Stomach (tissue), 9 donors: Measurements from ENCODE around the gene FXR2. TPM values are rescaled to one million over a fixed set of nuclear protein-coding genes. Genes with fewer than 3 reads are reported as not detected.

Experiments
- DNase-seq, 2 donors: peaks; one replicate each; pipeline versions ENCODE4 v3.0.0 to v3.0.0-alpha.2; 2013 to 2019
- H3K27ac ChIP-seq, 5 donors: fragments of 200-600 bp in 4 of 5; sonication (generic) in 4 of 5; one replicate each; pipeline ENCODE4 v1.5.1; 2013 to 2019; ENCODE audit warnings: mild to moderate bottlenecking in 1 of 5, moderate library complexity in 1 of 5
- H3K27me3 ChIP-seq, 3 donors: fragments of 200-600 bp; sonication (generic); one replicate each; pipeline ENCODE4 v1.5.1; 2017 to 2019; ENCODE audit warnings: mixed run types in 1 of 3
- H3K36me3 ChIP-seq, 4 donors: fragments of 200-600 bp; sonication (generic); 1 replicate in 3 of 4; 2 replicates in 1 of 4; pipeline ENCODE4 v1.5.1; 2016 to 2019
- H3K4me1 ChIP-seq, 4 donors: fragments of 200-600 bp; sonication (generic); one replicate each; pipeline ENCODE4 v1.5.1; 2016 to 2019
- H3K4me3 ChIP-seq, 4 donors: fragments of 200-600 bp; sonication (generic) in 3 of 4; one replicate each; pipeline ENCODE4 v1.5.1; 2016 to 2019; ENCODE audit warnings: mild to moderate bottlenecking in 1 of 4
- H3K9me3 ChIP-seq, 4 donors: fragments of 200-600 bp; sonication (generic); one replicate each; pipeline ENCODE4 v1.5.1; 2016 to 2019
- EP300 ChIP-seq: sonication (generic); formaldehyde crosslinking; IDR thresholded peaks from one replicate; pipeline ENCODE4 v1.6.1; 2017; ENCODE audit warnings: antibody characterized with exemption
- POLR2A ChIP-seq, 4 donors: fragments of 450-650 bp; IDR thresholded peaks; one replicate each; pipeline ENCODE4 v1.6.1; 2016; ENCODE audit warnings: antibody characterized with exemption in 4 of 4, control low read depth in 2 of 4, mild to moderate bottlenecking in 1 of 4, moderate library complexity in 1 of 4
- POLR2AphosphoS5 ChIP-seq, 3 donors: sonication (generic); formaldehyde crosslinking; IDR thresholded peaks; one replicate each; pipeline ENCODE4 v1.6.1; 2016; ENCODE audit warnings: antibody characterized with exemption in 3 of 3
- WGBS, 5 donors: extraction: QIAGEN DNeasy Blood & Tissue Kit in 3 of 5; methylation state at CpG; one replicate each; pipeline versions ENCODE4 v1.1.5 to v1.1.7; 2013 to 2018; 5-methylcytosine and 5-hydroxymethylcytosine counted together
- intact Hi-C: fragments of 100-400 bp; cut with DNase I; formaldehyde crosslinking; loops from one replicate; pipeline ENCODE4 v1.15.1; 2023; ENCODE audit warnings: low total_unique reads
- polyA plus RNA-seq, 3 donors: library from polyadenylated mRNA; stranded (reverse); fragments of 200-250 nt; gene quantifications; one replicate each; pipeline ENCODE4 v1.2.3, GENCODE V29; 2013
- total RNA-seq, 5 donors: library from RNA; depleted of rRNA; stranded (reverse); fragments of >200 nt; gene quantifications; one replicate each; pipeline versions ENCODE4 v1.1.0 to v1.2.3, GENCODE V29; 2014 to 2016
- TF ChIP-seq, protein P1 (sequence below), 7 experiments: fragments of 450-650 bp in 4 of 7; fragments of 200-600 bp in 3 of 7; sonication (generic) in 3 of 7; IDR thresholded peaks; one replicate each; pipeline ENCODE4 v1.5.1; 2016 to 2019; ENCODE audit warnings: antibody characterized with exemption in 7 of 7, control low read depth in 2 of 7, mild to moderate bottlenecking in 1 of 7
- donor health status: healthy with polysubstance abuse.
- donor health status: Bipolar disorder and iron deficiency.
- donor health status: healthy.

Gene FXR2
- total and polyA plus RNA-seq, 8 donors: 11.0 to 33.3 (median 23.3) TPM

DNA sequence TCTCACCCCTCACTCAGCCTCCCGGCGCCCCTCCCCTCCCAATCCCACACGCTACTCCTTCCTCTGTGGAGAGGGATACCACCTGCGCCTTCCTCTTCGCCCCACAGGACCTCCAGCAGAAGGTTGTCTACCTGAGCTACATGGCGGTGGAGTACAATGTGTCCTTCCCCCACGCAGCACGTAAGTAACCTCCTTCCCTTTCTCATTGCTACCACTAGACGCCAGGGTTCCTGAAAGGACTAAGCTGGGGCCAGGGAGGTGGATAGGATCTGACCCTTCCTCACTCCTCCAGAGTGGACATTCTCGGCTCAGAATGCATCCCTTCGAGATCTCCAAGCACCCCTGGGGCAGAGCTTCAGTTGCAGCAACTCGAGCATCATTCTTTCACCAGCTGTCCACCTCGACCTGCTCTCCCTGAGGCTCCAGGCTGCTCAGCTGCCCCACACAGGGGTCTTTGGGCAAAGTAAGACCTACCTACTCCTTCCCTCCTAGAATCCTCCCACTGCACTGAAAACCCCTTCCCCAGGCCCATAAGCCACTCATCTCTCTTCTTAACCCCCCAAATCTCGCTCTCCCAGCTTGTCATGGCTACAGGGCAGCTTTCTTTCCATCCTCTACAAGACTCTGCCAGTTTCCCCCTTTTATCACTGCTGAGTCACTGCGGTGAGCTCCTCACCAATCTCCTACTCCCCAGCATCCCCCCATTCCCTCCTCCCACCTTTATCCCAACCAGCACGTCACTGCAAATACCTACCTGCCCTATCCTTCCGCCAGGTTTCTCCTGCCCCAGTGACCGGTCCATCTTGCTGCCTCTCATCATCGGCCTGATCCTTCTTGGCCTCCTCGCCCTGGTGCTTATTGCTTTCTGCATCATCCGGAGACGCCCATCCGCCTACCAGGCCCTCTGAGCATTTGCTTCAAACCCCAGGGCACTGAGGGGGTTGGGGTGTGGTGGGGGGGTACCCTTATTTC, 33.8 kb downstream of the FXR2 start:
- DNase-seq: no peak
- Histone ChIP-seq H3K4me1 (peaks cover 60 to 92% (median 85%) of the 10 kb centered on the region in 4 donors), H3K4me3 (peak overlapping the region; percentile 6 to 66 (median 42)), H3K27me3 (no peaks in the 10 kb centered on the region), H3K36me3 (peaks cover 31 to 43% (median 36%) of the 10 kb centered on the region in 4 donors), H3K27ac (peak overlapping the region; percentile 87 to 95 (median 90)), H3K9me3 (no peaks in the 10 kb centered on the region)
- 79 to 85% (median 81%) methylated on average over 23 of the region's 23 CpGs for WGBS, 5 donors
- intact Hi-C loops: no loop called here
- TF ChIP-seq, protein P1, sequence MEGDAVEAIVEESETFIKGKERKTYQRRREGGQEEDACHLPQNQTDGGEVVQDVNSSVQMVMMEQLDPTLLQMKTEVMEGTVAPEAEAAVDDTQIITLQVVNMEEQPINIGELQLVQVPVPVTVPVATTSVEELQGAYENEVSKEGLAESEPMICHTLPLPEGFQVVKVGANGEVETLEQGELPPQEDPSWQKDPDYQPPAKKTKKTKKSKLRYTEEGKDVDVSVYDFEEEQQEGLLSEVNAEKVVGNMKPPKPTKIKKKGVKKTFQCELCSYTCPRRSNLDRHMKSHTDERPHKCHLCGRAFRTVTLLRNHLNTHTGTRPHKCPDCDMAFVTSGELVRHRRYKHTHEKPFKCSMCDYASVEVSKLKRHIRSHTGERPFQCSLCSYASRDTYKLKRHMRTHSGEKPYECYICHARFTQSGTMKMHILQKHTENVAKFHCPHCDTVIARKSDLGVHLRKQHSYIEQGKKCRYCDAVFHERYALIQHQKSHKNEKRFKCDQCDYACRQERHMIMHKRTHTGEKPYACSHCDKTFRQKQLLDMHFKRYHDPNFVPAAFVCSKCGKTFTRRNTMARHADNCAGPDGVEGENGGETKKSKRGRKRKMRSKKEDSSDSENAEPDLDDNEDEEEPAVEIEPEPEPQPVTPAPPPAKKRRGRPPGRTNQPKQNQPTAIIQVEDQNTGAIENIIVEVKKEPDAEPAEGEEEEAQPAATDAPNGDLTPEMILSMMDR (IDR thresholded peaks at IDR 0.05): no peak
- TF ChIP-seq POLR2A (IDR thresholded peaks at IDR 0.05) (no peak), EP300 (no peak), POLR2AphosphoS5 (IDR thresholded peaks at IDR 0.05) (no peak)

DNA sequence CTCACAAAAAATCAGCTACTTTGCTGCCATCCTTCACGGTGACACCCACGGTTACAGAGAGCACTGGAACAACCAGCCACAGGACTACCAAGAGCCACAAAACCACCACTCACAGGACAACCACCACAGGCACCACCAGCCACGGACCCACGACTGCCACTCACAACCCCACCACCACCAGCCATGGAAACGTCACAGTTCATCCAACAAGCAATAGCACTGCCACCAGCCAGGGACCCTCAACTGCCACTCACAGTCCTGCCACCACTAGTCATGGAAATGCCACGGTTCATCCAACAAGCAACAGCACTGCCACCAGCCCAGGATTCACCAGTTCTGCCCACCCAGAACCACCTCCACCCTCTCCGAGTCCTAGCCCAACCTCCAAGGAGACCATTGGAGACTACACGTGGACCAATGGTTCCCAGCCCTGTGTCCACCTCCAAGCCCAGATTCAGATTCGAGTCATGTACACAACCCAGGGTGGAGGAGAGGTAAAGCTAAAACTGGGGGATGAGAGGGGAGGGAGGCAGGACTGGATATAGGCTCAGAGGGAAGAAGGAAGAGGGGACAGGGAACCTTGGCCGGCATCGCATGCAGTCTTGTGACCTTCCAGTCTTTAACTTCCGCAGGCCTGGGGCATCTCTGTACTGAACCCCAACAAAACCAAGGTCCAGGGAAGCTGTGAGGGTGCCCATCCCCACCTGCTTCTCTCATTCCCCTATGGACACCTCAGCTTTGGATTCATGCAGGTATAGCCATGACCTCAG, 34.7 kb downstream of the FXR2 start:
- peak overlapping the region; percentile 85 to 95 (median 89) for H3K27ac ChIP-seq
- DNase-seq: no peak
- TF ChIP-seq POLR2AphosphoS5 (IDR thresholded peaks at IDR 0.05): no peak
- TF ChIP-seq EP300: no peak
- TF ChIP-seq POLR2A (IDR thresholded peaks at IDR 0.05): no peak
- TF ChIP-seq, protein P1 (IDR thresholded peaks at IDR 0.05): no peak
- peaks cover 40 to 50% (median 45%) of the 10 kb centered on the region in 4 donors for H3K36me3 ChIP-seq
- H3K27me3 ChIP-seq: no peaks in the 10 kb centered on the region
- no peaks in the 10 kb centered on the region for H3K9me3 ChIP-seq
- intact Hi-C loops: no loop called here
- peak overlapping the region; percentile 18 to 66 (median 42) for H3K4me3 ChIP-seq
- 53 to 71% (median 64%) methylated on average over 12 of the region's 12 CpGs for WGBS, 5 donors
- H3K4me1 ChIP-seq: peaks cover 68 to 92% (median 85%) of the 10 kb centered on the region in 4 donors

DNA sequence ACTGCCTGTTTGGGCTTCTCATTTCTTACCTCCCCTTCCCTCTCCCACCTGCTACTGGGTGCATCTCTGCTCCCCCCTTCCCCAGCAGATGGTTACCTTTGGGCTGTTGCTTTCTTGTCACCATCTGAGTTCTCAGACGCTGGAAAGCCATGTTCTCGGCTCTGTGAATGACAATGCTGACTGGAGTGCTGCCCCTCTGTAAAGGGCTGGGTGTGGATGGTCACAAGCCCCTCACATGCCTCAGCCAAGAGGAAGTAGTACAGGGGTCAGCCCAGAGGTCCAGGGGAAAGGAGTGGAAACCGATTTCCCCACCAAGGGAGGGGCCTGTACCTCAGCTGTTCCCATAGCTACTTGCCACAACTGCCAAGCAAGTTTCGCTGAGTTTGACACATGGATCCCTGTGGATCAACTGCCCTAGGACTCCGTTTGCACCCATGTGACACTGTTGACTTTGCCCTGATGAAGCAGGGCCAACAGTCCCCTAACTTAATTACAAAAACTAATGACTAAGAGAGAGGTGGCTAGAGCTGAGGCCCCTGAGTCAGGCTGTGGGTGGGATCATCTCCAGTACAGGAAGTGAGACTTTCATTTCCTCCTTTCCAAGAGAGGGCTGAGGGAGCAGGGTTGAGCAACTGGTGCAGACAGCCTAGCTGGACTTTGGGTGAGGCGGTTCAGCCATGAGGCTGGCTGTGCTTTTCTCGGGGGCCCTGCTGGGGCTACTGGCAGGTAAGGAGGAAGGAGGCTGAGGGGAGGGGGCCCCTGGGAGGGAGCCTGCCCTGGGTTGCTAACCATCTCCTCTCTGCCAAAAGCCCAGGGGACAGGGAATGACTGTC, 35.5 kb downstream of the FXR2 start, which contains the start of gene CD68:
CD68 (plus strand) TSS at position 638 of the 833 bp plus-strand sequence; CDS start at position 678, 40 bp downstream.
- peaks cover 68 to 92% (median 85%) of the 10 kb centered on the region in 4 donors for H3K4me1 ChIP-seq

More for the DNA sequence above, 35.5 kb downstream of the FXR2 start, which contains the start of gene CD68:
- Histone ChIP-seq H3K27me3 (no peaks in the 10 kb centered on the region), H3K27ac (peak within 1 kb of the TSS; percentile 85 to 95 (median 89)), H3K9me3 (no peaks in the 10 kb centered on the region), H3K36me3 (peaks cover 48 to 58% (median 53%) of the 10 kb centered on the region in 4 donors), H3K4me3 (peak within 1 kb of the TSS; percentile 18 to 66 (median 42))
- TF ChIP-seq POLR2AphosphoS5 (IDR thresholded peaks at IDR 0.05) (peak in 2 of 3 donors; percentile 91 to 97), POLR2A (IDR thresholded peaks at IDR 0.05) (peak in 1 of 4 donors; percentile 14)
- TF ChIP-seq, protein P1 (IDR thresholded peaks at IDR 0.05): no peak
- peak; percentile 71 to 93 for DNase-seq
- intact Hi-C loops: no loop called here
- WGBS, 5 donors: 5 to 14% (median 10%) methylated on average over 7 of the region's 7 CpGs
